ENCODE data around the gene RAET1G.
"Not testable (repeated sequence)": the region's sequence is repeated elsewhere in the genome, so short reads cannot be mapped to it uniquely, and the experiment has no call there.

Gene RAET1G

GRCh38 chr6:149918151-149918905 is 4.6 kb downstream of the RAET1G start:
- CTCF ChIA-PET: interaction anchor here (1.1 to 2.5 kb wide), 5 partner anchors 12 to 84 kb away, joined by 3 to 8 read pairs (median 5); no protein-coding TSS in a partner anchor
- H3K4me3 ChIP-seq (ENCODE audit: low read depth, low read length): no peak overlapping the region
- TF ChIP-seq CTCF (IDR thresholded peaks at IDR 0.05; ENCODE audit: insufficient read depth, low read length, missing control alignments): no peak
- no peak for DNase-seq (ENCODE audit: low read depth, low spot score)
- POLR2A ChIA-PET: no interaction called here

GRCh38 chr6:149917679-149918078 is 5.2 kb downstream of the RAET1G start:
- DNase-seq (ENCODE audit: low read depth, low spot score): no peak
- ChIA-PET POLR2A (no interaction called here), CTCF (interaction anchor here (1.1 to 2.5 kb wide), 5 partner anchors 12 to 83 kb away, joined by 3 to 8 read pairs (median 5); no protein-coding TSS in a partner anchor)
- no peak overlapping the region for H3K4me3 ChIP-seq (ENCODE audit: low read depth, low read length)
- no peak for TF ChIP-seq CTCF (IDR thresholded peaks at IDR 0.05; ENCODE audit: insufficient read depth, low read length, missing control alignments)

GRCh38 chr6:149915970-149916865 is 6.7 kb downstream of the RAET1G start:
- TF ChIP-seq CTCF (IDR thresholded peaks at IDR 0.05; ENCODE audit: insufficient read depth, low read length, missing control alignments): no peak
- POLR2A ChIA-PET: no interaction called here
- H3K4me3 ChIP-seq (ENCODE audit: low read depth, low read length): no peak overlapping the region
- CTCF ChIA-PET: interaction anchor here (0.8 to 2.5 kb wide), 4 partner anchors 8 to 79 kb away, joined by 3 to 8 read pairs (median 4); no protein-coding TSS in a partner anchor
- no peak for DNase-seq (ENCODE audit: low read depth, low spot score)

GRCh38 chr6:149913540-149914240 is 9.2 kb downstream of the RAET1G start:
- ChIA-PET POLR2A (no interaction called here), CTCF (interaction anchor here (0.9 to 1.5 kb wide), 2 partner anchors 9 to 78 kb away, joined by 3 to 4 read pairs; no protein-coding TSS in a partner anchor)
- H3K4me3 ChIP-seq (ENCODE audit: low read depth, low read length): no peak overlapping the region
- no peak for DNase-seq (ENCODE audit: low read depth, low spot score)
- TF ChIP-seq CTCF (IDR thresholded peaks at IDR 0.05; ENCODE audit: insufficient read depth, low read length, missing control alignments): no peak

GRCh38 chr6:149913085-149913484 is 9.8 kb downstream of the RAET1G start:
- POLR2A ChIA-PET: no interaction called here
- no peak overlapping the region for H3K4me3 ChIP-seq (ENCODE audit: low read depth, low read length)

GRCh38 chr6:149912680-149913079 is 10.2 kb downstream of the RAET1G start:
- POLR2A ChIA-PET; DNase-seq (ENCODE audit: low read depth, low spot score); CTCF ChIA-PET; H3K4me3 ChIP-seq (ENCODE audit: low read depth, low read length): not testable (repeated sequence)

More at GRCh38 chr6:149913085-149913484, 9.8 kb downstream of the RAET1G start:
- no peak for TF ChIP-seq CTCF (IDR thresholded peaks at IDR 0.05; ENCODE audit: insufficient read depth, low read length, missing control alignments)
- CTCF ChIA-PET: interaction anchor here (0.9 kb wide), 1 partner anchor 78 kb away, joined by 3 read pairs; no protein-coding TSS in a partner anchor
- DNase-seq (ENCODE audit: low read depth, low spot score): no peak

All from AG04449 (cell line).